ENCODE results near the gene BRPF3. TPM values are rescaled to one million over a fixed set of nuclear protein-coding genes. Genes with fewer than 3 reads are reported as not detected.

Gene BRPF3
- total and polyA plus RNA-seq, 4 donors, result 7.5 to 20.0 (median 13.7) TPM

GRCh38 chr6:36160147-36160760 is 36.3 kb upstream of the BRPF3 start:
- no peak overlapping the region for H3K27ac ChIP-seq (ENCODE audit: low read depth in 1 of 2, low read length in 2 of 2)
- DNase-seq (ENCODE audit: low spot score), result no peak
- 97% methylated on average over 4 of the region's 4 CpGs for WGBS
- H3K9ac ChIP-seq (ENCODE audit: low read depth in 1 of 2, low read length in 2 of 2), result no peak overlapping the region
- H3K9me3 ChIP-seq (ENCODE audit: control insufficient read depth in 4 of 4, low read length in 3 of 4), result peaks cover 0 to 5% (median 0%) of the 10 kb centered on the region in 4 donors
- no peaks in the 10 kb centered on the region for H3K27me3 ChIP-seq (ENCODE audit: control insufficient read depth in 4 of 4, insufficient read depth in 4 of 4, low read length in 3 of 4)
- no peaks in the 10 kb centered on the region for H3K4me1 ChIP-seq (ENCODE audit: control insufficient read depth in 4 of 4, insufficient read depth in 4 of 4, low read length in 3 of 4)
- no peak overlapping the region for H3K4me3 ChIP-seq (ENCODE audit: low read depth in 1 of 3, low read length in 3 of 3)
- TF ChIP-seq ATF3 (IDR thresholded peaks at IDR 0.05) (no peak), NR2F2 (IDR thresholded peaks at IDR 0.05) (no peak), TAF1 (conservative IDR thresholded peaks at IDR 0.05) (no peak), YY1 (IDR thresholded peaks at IDR 0.05) (no peak), HNF4G (IDR thresholded peaks at IDR 0.05) (no peak), HNF4A (conservative IDR thresholded peaks at IDR 0.05) (no peak), FOXA2 (IDR thresholded peaks at IDR 0.05) (no peak), SP1 (IDR thresholded peaks at IDR 0.05) (no peak), REST (IDR thresholded peaks at IDR 0.05) (no peak), JUND (IDR thresholded peaks at IDR 0.05) (no peak), EGR1 (IDR thresholded peaks at IDR 0.05; ENCODE audit: low read depth in 2 of 2) (no peak), RAD21 (IDR thresholded peaks at IDR 0.05) (no peak), CTCF (IDR thresholded peaks at IDR 0.05; ENCODE audit: low read depth, low read length, missing input control) (no peak), MAX (IDR thresholded peaks at IDR 0.05) (no peak), FOXA1 (IDR thresholded peaks at IDR 0.05) (no peak), RXRA (IDR thresholded peaks at IDR 0.05) (no peak), GABPA (IDR thresholded peaks at IDR 0.05 in 1 of 2, conservative IDR thresholded peaks at IDR 0.05 in 1 of 2) (no peak)
- peaks cover 0 to 6% (median 0%) of the 10 kb centered on the region in 4 donors for H3K36me3 ChIP-seq (ENCODE audit: control insufficient read depth in 4 of 4, insufficient read depth in 3 of 4, low read depth in 1 of 4, low read length in 3 of 4)
